Measurements from ENCODE around the gene SELENOI. TPM values are rescaled to one million over a fixed set of nuclear protein-coding genes. Genes with fewer than 3 reads are reported as not detected.
"Not testable (repeated sequence)": the region's sequence is repeated elsewhere in the genome, so short reads cannot be mapped to it uniquely, and the experiment has no call there.

Gene SELENOI
- total RNA-seq: 32.1 TPM

GRCh38 chr2:26345545-26346453 is at the start of gene SELENOI:
SELENOI (plus strand) TSS chr2:26346143; CDS start chr2:26346233, 90 bp downstream.
- peak; percentile 99 for ATAC-seq

GRCh38 chr2:26297061-26297460 is 48.9 kb upstream of the SELENOI start:
- ATAC-seq: no peak

GRCh38 chr2:26298286-26298637 is 47.7 kb upstream of the SELENOI start:
- no peak for ATAC-seq

GRCh38 chr2:26298638-26299393 is 47.1 kb upstream of the SELENOI start:
- ATAC-seq: peak; percentile 75

GRCh38 chr2:26299471-26300101 is 46.4 kb upstream of the SELENOI start:
- ATAC-seq: peak; percentile 50

- ATAC-seq: peak; percentile 59
Measured at GRCh38 chr2:26300234-26300925, 45.6 kb upstream of the SELENOI start.

- peak; percentile 77 for ATAC-seq
Measured at GRCh38 chr2:26302846-26303245, 43.1 kb upstream of the SELENOI start.

- ATAC-seq: peak; percentile 57
Measured at GRCh38 chr2:26305094-26305493, 40.8 kb upstream of the SELENOI start.

GRCh38 chr2:26305540-26305939 is 40.4 kb upstream of the SELENOI start:
- no peak for ATAC-seq

GRCh38 chr2:26309921-26310320 is 36.0 kb upstream of the SELENOI start:
- no peak for ATAC-seq

GRCh38 chr2:26312471-26312870 is 33.5 kb upstream of the SELENOI start:
- peak; percentile 85 for ATAC-seq

GRCh38 chr2:26313446-26313845 is 32.5 kb upstream of the SELENOI start:
- ATAC-seq: peak; percentile 10

GRCh38 chr2:26314243-26314642 is 31.7 kb upstream of the SELENOI start:
- no peak for ATAC-seq

- no peak for ATAC-seq
Measured at GRCh38 chr2:26316041-26316440, 29.9 kb upstream of the SELENOI start.

GRCh38 chr2:26316845-26317244 is 29.1 kb upstream of the SELENOI start:
- ATAC-seq: no peak

- no peak for ATAC-seq
Measured at GRCh38 chr2:26317377-26318105, 28.4 kb upstream of the SELENOI start.

GRCh38 chr2:26318950-26319349 is 27.0 kb upstream of the SELENOI start:
- no peak for ATAC-seq

- ATAC-seq: not testable (repeated sequence)
Measured at GRCh38 chr2:26324479-26324878, 21.5 kb upstream of the SELENOI start.

- ATAC-seq: no peak
Measured at GRCh38 chr2:26324903-26325302, 21.0 kb upstream of the SELENOI start.

GRCh38 chr2:26325851-26326250 is 20.1 kb upstream of the SELENOI start:
- no peak for ATAC-seq

- ATAC-seq: no peak
Measured at GRCh38 chr2:26326514-26326913, 19.4 kb upstream of the SELENOI start.
